Smooth muscle cell of bladder (primary cell): ENCODE data around the gene KIF18B. TPM values are rescaled to one million over a fixed set of nuclear protein-coding genes. Genes with fewer than 3 reads are reported as not detected.

Experiments
- total RNA-seq: library from RNA; depleted of rRNA; stranded (reverse); fragments of >200 nt; gene quantifications from 2 replicates; pipeline ENCODE4 v1.2.3, GENCODE V29; 2014

Gene KIF18B
- 0.09 and 0.71 TPM in 2 replicates for total RNA-seq

GRCh38 chr17:44947461-44948314, at the start of gene KIF18B:
TSS of gene KIF18B (minus strand) at chr17:44947773. CDS start at chr17:44936344, 11,429 bp downstream.

DNA sequence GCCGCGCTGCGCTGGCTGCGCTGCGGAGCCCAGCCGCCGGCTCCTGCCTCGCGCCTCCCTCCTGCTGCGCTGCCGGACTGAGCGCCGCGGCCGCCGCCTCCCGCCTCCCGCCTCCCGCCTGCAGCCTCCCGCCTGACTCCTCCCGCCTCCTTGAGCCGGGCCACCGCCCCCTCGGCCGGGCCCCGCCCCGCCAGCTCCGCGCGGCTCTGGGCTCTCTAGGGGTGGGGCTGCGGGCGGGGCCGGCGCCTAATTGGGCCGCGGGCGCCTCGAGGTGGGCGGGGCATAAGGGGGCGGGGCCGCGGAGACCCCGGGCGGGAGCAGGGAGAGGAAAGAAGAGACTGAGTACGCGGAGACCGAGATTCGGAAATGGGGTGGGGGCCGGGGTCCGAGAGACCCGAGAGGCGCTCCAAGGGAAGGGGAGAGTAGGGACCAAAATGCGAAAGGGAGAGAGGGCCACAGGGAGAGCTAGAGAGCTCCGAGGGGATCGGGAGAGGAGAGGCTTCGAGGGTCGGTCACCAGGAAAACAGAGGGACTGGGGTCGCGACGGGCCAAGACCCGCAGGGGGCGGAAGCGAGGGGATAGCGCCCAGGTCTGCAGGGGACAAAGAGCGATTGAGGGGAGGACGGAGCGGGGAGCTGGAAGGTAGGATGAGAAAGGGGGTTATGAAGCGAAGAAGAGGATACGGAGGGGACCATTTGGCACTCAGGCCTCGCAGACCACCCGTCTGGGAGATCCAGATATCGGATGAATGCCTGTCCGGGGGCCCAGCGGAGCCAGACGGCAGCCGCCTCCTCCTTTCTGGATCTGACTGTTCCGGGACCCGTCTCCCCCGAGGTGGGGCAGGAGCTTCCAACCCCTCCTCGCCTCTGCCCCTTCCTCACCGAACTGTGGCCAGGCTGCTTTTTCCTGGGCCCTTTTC, 20.9 kb upstream of the KIF18B start, which contains the start of gene C1QL1:
Gene C1QL1 (minus strand): TSS at position 79 of the 919 bp plus-strand sequence. CDS start 255 bp downstream, outside the sequence.

DNA sequence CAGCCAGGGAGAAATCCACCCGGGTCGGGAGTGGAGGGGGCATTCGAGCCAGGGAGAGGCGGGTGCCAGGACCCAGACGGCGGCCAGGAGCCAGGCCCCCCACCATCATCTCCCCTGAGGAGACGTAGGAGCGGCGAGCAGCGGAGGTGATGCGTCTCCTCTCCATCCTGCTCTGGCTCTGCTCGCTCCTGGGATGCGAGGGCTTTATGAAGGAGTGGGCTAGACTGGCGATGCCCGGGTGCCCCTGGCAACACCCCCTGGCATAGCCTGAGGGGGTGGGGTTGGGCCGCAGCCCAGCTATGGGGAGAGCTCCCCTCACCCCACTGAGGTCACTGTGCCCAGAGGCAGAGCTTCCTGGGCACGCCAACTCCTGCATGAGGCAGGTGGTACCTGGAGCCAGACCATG, 32.2 kb downstream of the KIF18B start, which contains the start of gene GFAP:
Gene GFAP (minus strand): TSS at position 180 of the 406 bp plus-strand sequence. CDS start 14 bp downstream, at position 166.

DNA sequence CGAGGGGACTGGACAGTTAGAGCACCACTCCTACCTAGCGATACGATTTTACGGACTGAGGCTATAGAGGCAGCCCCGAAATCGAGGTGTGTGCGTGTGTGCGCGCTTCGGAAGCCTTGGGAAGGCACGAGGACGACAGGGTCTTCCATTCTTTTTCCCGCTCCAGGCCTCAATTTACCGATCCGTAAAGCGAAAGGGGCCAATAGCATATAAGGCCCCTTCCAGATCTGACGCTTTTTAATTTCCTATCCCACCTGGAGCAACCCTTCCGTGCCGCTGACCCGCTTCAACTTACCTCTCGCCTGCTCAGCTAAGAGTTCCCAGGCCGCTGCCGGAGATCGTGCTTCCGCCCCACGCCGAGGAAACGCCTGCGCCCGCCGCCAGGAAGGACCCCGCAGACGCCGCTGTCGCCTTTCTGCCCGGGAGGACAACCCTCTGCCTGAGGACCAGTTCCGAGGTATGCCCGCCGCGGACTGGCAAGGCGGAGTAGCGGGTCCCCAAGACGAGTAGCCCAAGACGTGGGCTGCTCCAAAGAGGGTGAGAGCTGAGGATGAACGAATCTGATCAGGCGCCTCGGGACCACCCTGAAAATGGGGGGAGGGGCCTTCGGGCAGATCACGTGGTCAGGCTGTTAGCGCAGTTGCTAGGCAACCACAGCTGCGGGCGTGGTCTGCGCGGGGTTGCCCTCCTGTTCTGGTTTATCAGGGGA, 48.3 kb downstream of the KIF18B start, which contains the start of gene EFTUD2:
Gene EFTUD2 (minus strand): TSS at position 372 of the 709 bp plus-strand sequence. CDS start 4,924 bp downstream, outside the sequence.

Other genes with a start within 250 kb of the KIF18B start
- 1.3 and 1.7 TPM in 2 replicates for gene DBF4B, start 239.1 kb downstream of the KIF18B start, total RNA-seq
- 0.14 and 0.18 TPM in 2 replicates for gene ADAM11, start 188.8 kb downstream of the KIF18B start, total RNA-seq
- gene GJC1, start 117.5 kb downstream of the KIF18B start, total RNA-seq: 5.1 and 7.1 TPM in 2 replicates
- not detected in 2 replicates for gene HIGD1B, start 99.9 kb downstream of the KIF18B start, total RNA-seq
- gene EFTUD2, start 48.3 kb downstream of the KIF18B start, total RNA-seq: 82.4 and 91.2 TPM in 2 replicates
- 0.14 TPM in 1 of 2 replicates, not detected in the other for gene GFAP, start 32.3 kb downstream of the KIF18B start, total RNA-seq
- 0.18 and 0.28 TPM in 2 replicates for gene C1QL1, start 20.5 kb upstream of the KIF18B start, total RNA-seq
- 23.9 and 30.6 TPM in 2 replicates for gene DCAKD, start 103.9 kb upstream of the KIF18B start, total RNA-seq
- gene NMT1, start 113.5 kb upstream of the KIF18B start, total RNA-seq: 64.7 and 94.2 TPM in 2 replicates
- gene PLCD3, start 184.7 kb upstream of the KIF18B start, total RNA-seq: 21.3 and 21.7 TPM in 2 replicates
- 8.1 and 9.3 TPM in 2 replicates for gene ACBD4, start 187.9 kb upstream of the KIF18B start, total RNA-seq
- 6.0 and 14.9 TPM in 2 replicates for gene HEXIM1, start 200.7 kb upstream of the KIF18B start, total RNA-seq
- gene HEXIM2, start 214.1 kb upstream of the KIF18B start, total RNA-seq: 7.3 and 10.7 TPM in 2 replicates